DLD1 (cell line): ENCODE results near the gene ZNF474.

ENCODE experiments used
- in situ Hi-C: cut with HindIII; loops from 2 replicates; pipeline ENCODE4 v1.10.0; 2017; ENCODE audit warnings: low sequenced_read_pairs

The ZNF474 gene

GRCh38 chr5:122114501-122114900, 14.8 kb upstream of the ZNF474 start:
- in situ Hi-C loops, result no loop called here

- in situ Hi-C loops, result no loop called here
Measured at GRCh38 chr5:122118356-122118948, 10.9 kb upstream of the ZNF474 start.

- in situ Hi-C loops, result no loop called here
Measured at GRCh38 chr5:122119205-122119604, 10.1 kb upstream of the ZNF474 start.

GRCh38 chr5:122120493-122120892, 8.9 kb upstream of the ZNF474 start:
- in situ Hi-C loops, result no loop called here

- in situ Hi-C loops, result no loop called here
Measured at GRCh38 chr5:122120957-122121356, 8.4 kb upstream of the ZNF474 start.

- in situ Hi-C loops, result no loop called here
Measured at GRCh38 chr5:122121479-122122465, 7.6 kb upstream of the ZNF474 start.

GRCh38 chr5:122124766-122125165, 4.6 kb upstream of the ZNF474 start:
- in situ Hi-C loops, result no loop called here

GRCh38 chr5:122126177-122126755, 3.1 kb upstream of the ZNF474 start:
- in situ Hi-C loops, result no loop called here

GRCh38 chr5:122126756-122127321, 2.5 kb upstream of the ZNF474 start:
- in situ Hi-C loops, result no loop called here

- in situ Hi-C loops, result no loop called here
Measured at GRCh38 chr5:122130152-122130551, 806 bp downstream of the ZNF474 start.

- in situ Hi-C loops, result no loop called here
Measured at GRCh38 chr5:122137702-122138101, 8.4 kb downstream of the ZNF474 start.

- in situ Hi-C loops, result no loop called here
Measured at GRCh38 chr5:122138356-122138755, 9.0 kb downstream of the ZNF474 start.

GRCh38 chr5:122140900-122141299, 11.6 kb downstream of the ZNF474 start:
- in situ Hi-C loops, result no loop called here

GRCh38 chr5:122141751-122142150, 12.4 kb downstream of the ZNF474 start:
- in situ Hi-C loops, result no loop called here

- in situ Hi-C loops, result no loop called here
Measured at GRCh38 chr5:122142480-122143164, 13.3 kb downstream of the ZNF474 start.

GRCh38 chr5:122144236-122144635, 14.9 kb downstream of the ZNF474 start:
- in situ Hi-C loops, result no loop called here

GRCh38 chr5:122145906-122146305, 16.6 kb downstream of the ZNF474 start:
- in situ Hi-C loops, result no loop called here

- in situ Hi-C loops, result no loop called here
Measured at GRCh38 chr5:122149321-122150090, 20.2 kb downstream of the ZNF474 start.

GRCh38 chr5:122150215-122150614, 20.9 kb downstream of the ZNF474 start:
- in situ Hi-C loops, result no loop called here

GRCh38 chr5:122151640-122152039, 22.3 kb downstream of the ZNF474 start:
- in situ Hi-C loops, result no loop called here
